ENCODE measurements around the gene SLC35C1. TPM values are rescaled to one million over a fixed set of nuclear protein-coding genes. Genes with fewer than 3 reads are reported as not detected.
A peak's percentile ranks its signal among the peaks of the same experiment; 100 is the strongest.

The SLC35C1 gene
- total RNA-seq, 4 donors from 2014 or later: 11.2 to 15.8 (median 14.0) TPM

- Histone ChIP-seq H3K4me3 (replicated peaks in 1 of 3) (no peak overlapping the region), H3K36me3 (peaks cover 26 to 28% of the 10 kb centered on the region in 2 donors), H3K27ac (peak overlapping the region; percentile 87 to 96 (median 89)), H3K4me1 (peaks cover 74 to 78% of the 10 kb centered on the region in 2 donors), H3K9me3 (no peaks in the 10 kb centered on the region), H3K27me3 (no peaks in the 10 kb centered on the region)
- TF ChIP-seq POLR2A (IDR thresholded peaks at IDR 0.05): peak in 1 of 2 donors; percentile 51
- TF ChIP-seq, protein P1, sequence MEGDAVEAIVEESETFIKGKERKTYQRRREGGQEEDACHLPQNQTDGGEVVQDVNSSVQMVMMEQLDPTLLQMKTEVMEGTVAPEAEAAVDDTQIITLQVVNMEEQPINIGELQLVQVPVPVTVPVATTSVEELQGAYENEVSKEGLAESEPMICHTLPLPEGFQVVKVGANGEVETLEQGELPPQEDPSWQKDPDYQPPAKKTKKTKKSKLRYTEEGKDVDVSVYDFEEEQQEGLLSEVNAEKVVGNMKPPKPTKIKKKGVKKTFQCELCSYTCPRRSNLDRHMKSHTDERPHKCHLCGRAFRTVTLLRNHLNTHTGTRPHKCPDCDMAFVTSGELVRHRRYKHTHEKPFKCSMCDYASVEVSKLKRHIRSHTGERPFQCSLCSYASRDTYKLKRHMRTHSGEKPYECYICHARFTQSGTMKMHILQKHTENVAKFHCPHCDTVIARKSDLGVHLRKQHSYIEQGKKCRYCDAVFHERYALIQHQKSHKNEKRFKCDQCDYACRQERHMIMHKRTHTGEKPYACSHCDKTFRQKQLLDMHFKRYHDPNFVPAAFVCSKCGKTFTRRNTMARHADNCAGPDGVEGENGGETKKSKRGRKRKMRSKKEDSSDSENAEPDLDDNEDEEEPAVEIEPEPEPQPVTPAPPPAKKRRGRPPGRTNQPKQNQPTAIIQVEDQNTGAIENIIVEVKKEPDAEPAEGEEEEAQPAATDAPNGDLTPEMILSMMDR (IDR thresholded peaks at IDR 0.05): no peak
- intact Hi-C loops (cut with DNase I): no loop called here
- DNase-seq: peak; percentile 89 to 91
- 0% methylated on average over 2 of the region's 2 CpGs for WGBS, 2 donors
Observed at GRCh38 chr11:45857961-45858474, 53.1 kb downstream of the SLC35C1 start.

DNA sequence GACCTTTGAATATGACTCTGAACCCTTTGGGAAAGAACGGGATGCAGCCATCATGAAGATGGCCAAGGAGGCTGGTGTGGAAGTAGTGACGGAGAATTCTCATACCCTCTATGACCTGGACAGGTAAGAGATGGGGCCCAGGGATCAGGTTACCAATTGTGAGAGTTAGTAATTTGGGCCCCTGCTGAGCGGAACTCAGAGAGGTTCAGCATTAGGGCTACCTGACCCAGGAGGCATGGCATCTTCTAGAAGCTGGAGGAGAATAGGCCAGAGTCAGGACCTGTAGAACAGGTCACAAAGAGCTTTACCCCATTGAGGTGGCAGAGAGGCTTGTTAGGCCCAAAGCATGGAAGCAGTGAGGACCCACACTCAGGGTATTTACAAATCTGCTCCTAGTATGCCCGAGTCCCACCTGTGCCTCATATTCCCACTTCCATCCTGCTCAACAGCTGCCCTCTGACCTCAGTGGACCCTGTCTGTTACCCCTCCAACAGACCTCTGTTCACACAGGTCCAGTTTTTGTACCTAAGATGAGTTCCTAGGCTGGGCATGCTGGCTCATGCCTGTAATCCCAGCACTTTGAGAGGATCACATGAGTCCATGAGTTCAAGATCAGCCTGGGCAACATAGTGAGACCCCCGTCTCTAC is 53.9 kb downstream of the SLC35C1 start:
- intact Hi-C loops (cut with DNase I): no loop called here
- peak overlapping the region; percentile 87 to 96 (median 89) for H3K27ac ChIP-seq
- no peaks in the 10 kb centered on the region for H3K9me3 ChIP-seq
- DNase-seq: no peak
- no peaks in the 10 kb centered on the region for H3K27me3 ChIP-seq
- peaks cover 65 to 69% of the 10 kb centered on the region in 2 donors for H3K4me1 ChIP-seq
- H3K4me3 ChIP-seq (replicated peaks in 1 of 3): no peak overlapping the region
- TF ChIP-seq, protein P1 (IDR thresholded peaks at IDR 0.05): no peak
- TF ChIP-seq POLR2A (IDR thresholded peaks at IDR 0.05): no peak
- 64 to 65% methylated on average over 5 of the region's 5 CpGs for whole genome bisulfite sequencing, 2 donors
- peaks cover 34 to 35% of the 10 kb centered on the region in 2 donors for H3K36me3 ChIP-seq

GRCh38 chr11:45859661-45860140 is 54.8 kb downstream of the SLC35C1 start:
- intact Hi-C loops (cut with DNase I): no loop called here
- Histone ChIP-seq H3K27me3 (no peaks in the 10 kb centered on the region), H3K4me1 (peaks cover 58 to 61% of the 10 kb centered on the region in 2 donors), H3K36me3 (peaks cover 39 to 40% of the 10 kb centered on the region in 2 donors), H3K4me3 (replicated peaks in 1 of 3) (no peak overlapping the region), H3K9me3 (no peaks in the 10 kb centered on the region), H3K27ac (peak overlapping the region; percentile 87 to 96 (median 89))
- TF ChIP-seq, protein P1 (IDR thresholded peaks at IDR 0.05): no peak
- peak in 1 of 2 donors; percentile 68 for TF ChIP-seq POLR2A (IDR thresholded peaks at IDR 0.05)
- DNase-seq: peak; percentile 97
- WGBS, 2 donors: 7 to 19% methylated on average over 6 to 12 of the region's 12 CpGs

GRCh38 chr11:45860348-45860747 is 55.4 kb downstream of the SLC35C1 start:
- H3K36me3 ChIP-seq: peaks cover 39 to 42% of the 10 kb centered on the region in 2 donors
- WGBS, 2 donors: 79 to 94% methylated on average over 5 of the region's 5 CpGs
- intact Hi-C loops (cut with DNase I): no loop called here
- H3K27me3 ChIP-seq: no peaks in the 10 kb centered on the region
- DNase-seq: no peak
- peak overlapping the region; percentile 87 to 91 (median 89) for H3K27ac ChIP-seq
- no peak overlapping the region for H3K4me3 ChIP-seq (replicated peaks in 1 of 3)
- peaks cover 51 to 54% of the 10 kb centered on the region in 2 donors for H3K4me1 ChIP-seq
- no peaks in the 10 kb centered on the region for H3K9me3 ChIP-seq
- TF ChIP-seq, protein P1 (IDR thresholded peaks at IDR 0.05): no peak
- TF ChIP-seq POLR2A (IDR thresholded peaks at IDR 0.05): no peak
